Skeletal muscle satellite cell (primary cell): ENCODE results near the gene EHMT1.

Source experiments
- H3K27me3 ChIP-seq: 2 replicates; pipeline ENCODE4 v1.7.0; 2013; ENCODE audit warnings: low read length; ENCODE audit not compliant: control insufficient read depth, insufficient read depth
- H3K36me3 ChIP-seq: 2 replicates; pipeline ENCODE4 v1.7.0; 2013; ENCODE audit warnings: mild to moderate bottlenecking, control low read depth, low read length; ENCODE audit not compliant: insufficient read depth
- H3K4me1 ChIP-seq: 2 replicates; pipeline ENCODE4 v1.7.0; 2013; ENCODE audit warnings: low read length; ENCODE audit not compliant: control insufficient read depth, insufficient read depth
- H3K4me2 ChIP-seq: 2 replicates; pipeline ENCODE4 v1.7.0; 2013; ENCODE audit warnings: mild to moderate bottlenecking, low read length
- H3K4me3 ChIP-seq: 2 replicates; pipeline ENCODE4 v1.7.0; 2013; ENCODE audit warnings: low read length
- H3K9ac ChIP-seq: 2 replicates; pipeline ENCODE4 v1.7.0; 2013; ENCODE audit warnings: mild to moderate bottlenecking, low read depth, low read length, moderate library complexity
- H3K9me3 ChIP-seq: replicated peaks from 2 replicates; pipeline ENCODE4 v1.7.0; 2013; ENCODE audit warnings: mild to moderate bottlenecking, control low read depth, low read length

The EHMT1 gene

GRCh38 chr9:137682428-137683105 is 63.8 kb downstream of the EHMT1 start:
- Histone ChIP-seq H3K4me2 (no peak overlapping the region), H3K36me3 (peaks cover 5% of the 10 kb centered on the region), H3K9me3 (no peaks in the 10 kb centered on the region), H3K4me3 (no peak overlapping the region), H3K4me1 (peaks cover 12% of the 10 kb centered on the region), H3K9ac (no peak overlapping the region), H3K27me3 (no peaks in the 10 kb centered on the region)

GRCh38 chr9:137683262-137683864 is 64.6 kb downstream of the EHMT1 start:
- no peak overlapping the region for H3K4me2 ChIP-seq
- H3K9me3 ChIP-seq = no peaks in the 10 kb centered on the region
- H3K4me1 ChIP-seq = peaks cover 12% of the 10 kb centered on the region
- no peak overlapping the region for H3K9ac ChIP-seq
- no peaks in the 10 kb centered on the region for H3K27me3 ChIP-seq
- H3K4me3 ChIP-seq = no peak overlapping the region
- peaks cover 2% of the 10 kb centered on the region for H3K36me3 ChIP-seq

- Histone ChIP-seq H3K4me3 (no peak overlapping the region), H3K9ac (no peak overlapping the region), H3K27me3 (no peaks in the 10 kb centered on the region), H3K4me2 (no peak overlapping the region), H3K4me1 (peaks cover 29% of the 10 kb centered on the region), H3K9me3 (no peaks in the 10 kb centered on the region), H3K36me3 (no peaks in the 10 kb centered on the region)
Observed at GRCh38 chr9:137685035-137685740, 66.4 kb downstream of the EHMT1 start.

DNA sequence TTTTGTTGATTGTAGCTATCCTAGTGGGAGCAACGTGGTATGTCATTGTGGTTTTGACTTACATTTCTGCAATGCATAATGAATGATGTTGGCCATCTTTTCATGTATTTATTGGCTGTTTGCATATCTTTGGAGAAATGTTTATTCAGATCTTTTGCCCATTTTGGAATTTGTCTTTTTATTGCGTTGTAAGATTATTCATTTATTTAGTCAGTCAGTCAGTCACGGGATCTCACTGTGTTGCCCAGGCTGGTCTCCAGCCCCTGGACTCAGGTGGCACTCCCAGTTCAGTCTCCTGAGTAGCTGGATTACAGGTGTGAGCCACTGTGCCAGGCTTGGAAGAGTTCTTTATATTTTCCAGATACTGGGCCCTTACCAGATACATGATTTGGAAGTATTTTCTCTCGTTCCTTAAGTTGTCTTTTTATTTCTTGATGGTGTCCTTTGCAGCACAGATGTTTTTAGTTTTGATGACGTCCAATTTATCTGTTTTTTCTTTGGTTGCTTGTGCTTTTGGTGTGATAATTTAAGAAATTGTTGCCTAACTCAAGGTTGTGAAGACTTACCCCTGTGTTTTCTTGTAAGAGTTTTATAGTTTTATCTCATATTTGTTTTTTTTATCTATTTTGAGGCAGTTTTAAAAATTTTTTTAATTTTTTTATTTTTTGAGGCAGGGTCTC is 67.1 kb downstream of the EHMT1 start:
- H3K9me3 ChIP-seq = no peaks in the 10 kb centered on the region
- no peak overlapping the region for H3K4me2 ChIP-seq
- H3K36me3 ChIP-seq = no peaks in the 10 kb centered on the region
- no peak overlapping the region for H3K9ac ChIP-seq
- H3K27me3 ChIP-seq = no peaks in the 10 kb centered on the region
- H3K4me1 ChIP-seq = peaks cover 30% of the 10 kb centered on the region
- no peak overlapping the region for H3K4me3 ChIP-seq

GRCh38 chr9:137688261-137688660 is 69.5 kb downstream of the EHMT1 start:
- Histone ChIP-seq H3K4me2 (no peak overlapping the region), H3K9me3 (no peaks in the 10 kb centered on the region), H3K4me3 (no peak overlapping the region), H3K27me3 (no peaks in the 10 kb centered on the region), H3K4me1 (peaks cover 30% of the 10 kb centered on the region), H3K36me3 (no peaks in the 10 kb centered on the region), H3K9ac (no peak overlapping the region)

DNA sequence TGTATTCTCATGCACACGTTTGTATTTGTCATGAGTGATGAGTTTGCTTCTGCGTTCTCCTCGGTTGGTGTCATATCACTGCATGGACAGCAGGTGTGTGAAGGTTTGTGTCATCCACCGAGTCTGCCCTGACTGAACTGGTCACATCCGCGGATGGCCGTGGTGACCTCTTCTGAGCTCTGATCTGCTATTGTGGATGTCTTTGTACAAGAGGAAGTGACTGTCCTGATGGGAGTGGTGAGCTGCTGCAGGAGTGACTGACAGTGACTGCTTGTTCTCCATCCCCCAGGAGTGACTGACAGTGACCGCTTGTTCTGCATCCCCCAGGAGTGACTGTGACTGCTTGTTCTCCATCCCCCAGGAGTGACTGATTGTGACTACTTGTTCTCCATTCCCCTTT is 69.9 kb downstream of the EHMT1 start:
- Histone ChIP-seq H3K36me3 (no peaks in the 10 kb centered on the region), H3K4me1 (peaks cover 30% of the 10 kb centered on the region), H3K4me3 (no peak overlapping the region), H3K9ac (no peak overlapping the region), H3K27me3 (no peaks in the 10 kb centered on the region), H3K9me3 (no peaks in the 10 kb centered on the region), H3K4me2 (no peak overlapping the region)

GRCh38 chr9:137689745-137690529 is 71.1 kb downstream of the EHMT1 start:
- no peak overlapping the region for H3K4me2 ChIP-seq
- no peak overlapping the region for H3K4me3 ChIP-seq
- H3K27me3 ChIP-seq = no peaks in the 10 kb centered on the region
- H3K9ac ChIP-seq = no peak overlapping the region
- no peaks in the 10 kb centered on the region for H3K9me3 ChIP-seq
- no peaks in the 10 kb centered on the region for H3K36me3 ChIP-seq
- H3K4me1 ChIP-seq = peaks cover 30% of the 10 kb centered on the region

DNA sequence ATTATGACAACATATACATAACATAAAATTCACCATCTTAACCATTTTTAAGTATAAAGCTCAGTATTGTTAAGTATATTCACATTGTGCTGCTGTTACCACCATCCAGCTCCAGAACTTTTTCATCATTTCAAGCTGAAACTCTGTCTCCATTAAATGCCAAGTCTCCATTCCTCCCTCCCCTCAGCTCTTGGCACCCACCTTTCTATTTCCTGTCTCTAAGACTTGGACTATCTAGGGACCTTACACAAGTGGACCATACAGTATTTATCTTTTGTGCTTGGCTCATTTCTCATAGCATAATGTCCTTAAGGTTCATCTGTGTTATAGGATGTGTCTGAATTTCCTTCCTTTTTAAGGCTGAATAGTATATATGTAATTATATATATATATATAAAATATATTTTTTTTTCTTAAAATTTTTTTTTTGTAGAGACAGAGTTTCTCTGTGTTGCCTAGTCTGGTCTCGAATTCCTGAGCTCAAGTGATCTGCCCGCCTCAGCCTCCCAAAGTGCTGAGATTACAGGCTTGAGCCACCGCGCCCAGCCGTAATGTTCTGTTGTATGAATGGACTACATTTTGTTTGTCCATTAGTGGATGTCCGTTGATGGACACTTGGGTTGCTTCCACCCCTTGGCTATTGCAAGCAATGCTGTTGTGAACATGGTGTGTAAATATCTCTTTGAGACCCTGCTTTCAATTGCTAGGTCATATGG is 72.3 kb downstream of the EHMT1 start:
- H3K27me3 ChIP-seq = no peaks in the 10 kb centered on the region
- peaks cover 19% of the 10 kb centered on the region for H3K4me1 ChIP-seq
- no peak overlapping the region for H3K4me2 ChIP-seq
- no peaks in the 10 kb centered on the region for H3K9me3 ChIP-seq
- no peak overlapping the region for H3K9ac ChIP-seq
- no peak overlapping the region for H3K4me3 ChIP-seq
- H3K36me3 ChIP-seq = no peaks in the 10 kb centered on the region

- no peak overlapping the region for H3K9ac ChIP-seq
- H3K4me1 ChIP-seq = peaks cover 18% of the 10 kb centered on the region
- no peaks in the 10 kb centered on the region for H3K9me3 ChIP-seq
- H3K27me3 ChIP-seq = no peaks in the 10 kb centered on the region
- no peaks in the 10 kb centered on the region for H3K36me3 ChIP-seq
- H3K4me3 ChIP-seq = no peak overlapping the region
- no peak overlapping the region for H3K4me2 ChIP-seq
Observed at GRCh38 chr9:137691646-137692351, 73.0 kb downstream of the EHMT1 start.

- H3K27me3 ChIP-seq = no peaks in the 10 kb centered on the region
- no peak overlapping the region for H3K4me3 ChIP-seq
- peaks cover 9% of the 10 kb centered on the region for H3K4me1 ChIP-seq
- H3K9ac ChIP-seq = no peak overlapping the region
- no peaks in the 10 kb centered on the region for H3K36me3 ChIP-seq
- no peaks in the 10 kb centered on the region for H3K9me3 ChIP-seq
- H3K4me2 ChIP-seq = no peak overlapping the region
Observed at GRCh38 chr9:137694236-137694959, 75.6 kb downstream of the EHMT1 start.
